TTC549 (cell line): ENCODE measurements around the gene DNMT3B.

Experiments
- FAIRE-seq: peaks from 2 replicates; lab custom pipeline; 2012; peaks lifted over from hg19 to GRCh38; lab: Jason Lieb, UNC

The DNMT3B gene

GRCh38 chr20:32823737-32824588 lies 61.8 kb downstream of the DNMT3B start:
- no peak for FAIRE-seq

GRCh38 chr20:32828029-32828680 lies 66.0 kb downstream of the DNMT3B start:
- no peak for FAIRE-seq

GRCh38 chr20:32829311-32830005 lies 67.3 kb downstream of the DNMT3B start:
- no peak for FAIRE-seq

GRCh38 chr20:32830437-32830836 lies 68.3 kb downstream of the DNMT3B start:
- no peak for FAIRE-seq

- no peak for FAIRE-seq
Observed at GRCh38 chr20:32831982-32832381, 69.8 kb downstream of the DNMT3B start.

- no peak for FAIRE-seq
Observed at GRCh38 chr20:32832664-32833063, 70.5 kb downstream of the DNMT3B start.

- no peak for FAIRE-seq
Observed at GRCh38 chr20:32834972-32835371, 72.8 kb downstream of the DNMT3B start.

GRCh38 chr20:32837157-32837556 lies 75.0 kb downstream of the DNMT3B start:
- no peak for FAIRE-seq

GRCh38 chr20:32839227-32839981 lies 77.2 kb downstream of the DNMT3B start:
- no peak for FAIRE-seq

GRCh38 chr20:32839982-32840285 lies 77.7 kb downstream of the DNMT3B start:
- no peak for FAIRE-seq

- no peak for FAIRE-seq
Observed at GRCh38 chr20:32841174-32841573, 79.0 kb downstream of the DNMT3B start.

- FAIRE-seq, result no peak
Observed at GRCh38 chr20:32841632-32842031, 79.4 kb downstream of the DNMT3B start.

- no peak for FAIRE-seq
Observed at GRCh38 chr20:32842688-32843524, 80.7 kb downstream of the DNMT3B start.

- FAIRE-seq, result no peak
Observed at GRCh38 chr20:32845786-32846185, 83.6 kb downstream of the DNMT3B start.

- no peak for FAIRE-seq
Observed at GRCh38 chr20:32846852-32847251, 84.7 kb downstream of the DNMT3B start.

GRCh38 chr20:32847964-32848363 lies 85.8 kb downstream of the DNMT3B start:
- no peak for FAIRE-seq

GRCh38 chr20:32848846-32849245 lies 86.7 kb downstream of the DNMT3B start:
- no peak for FAIRE-seq

GRCh38 chr20:32849577-32849976 lies 87.4 kb downstream of the DNMT3B start:
- no peak for FAIRE-seq

- no peak for FAIRE-seq
Observed at GRCh38 chr20:32855387-32855786, 93.2 kb downstream of the DNMT3B start.

- no peak for FAIRE-seq
Observed at GRCh38 chr20:32858189-32858588, 96.0 kb downstream of the DNMT3B start.
